ENCODE data around the gene MACO1.

MACO1 gene

DNA sequence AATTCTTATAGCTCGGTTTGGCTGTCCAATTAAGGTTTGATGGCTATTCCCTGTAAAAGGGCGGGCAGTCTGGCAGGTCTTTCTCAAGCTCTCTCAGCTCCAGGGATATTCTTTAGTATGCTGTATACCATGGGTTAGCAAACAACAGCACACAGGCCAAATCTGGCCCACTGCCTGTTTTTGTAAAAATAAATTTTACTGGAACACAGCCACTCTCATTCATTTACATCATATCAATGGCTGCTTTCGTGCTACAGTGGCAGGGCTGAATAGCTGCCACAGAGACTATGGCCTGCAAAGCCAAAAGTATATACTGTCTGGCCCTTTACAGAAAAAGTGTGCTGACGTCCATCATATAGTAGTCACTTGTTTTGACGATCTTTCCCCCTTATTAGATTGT is 32.0 kb downstream of the MACO1 start:
- Mint-ChIP-seq H3K27ac (no peak overlapping the region), H3K9me3 (no peaks in the 10 kb centered on the region), H3K4me1 (peaks cover 13% of the 10 kb centered on the region)

GRCh38 chr1:25467193-25467592 is 36.5 kb downstream of the MACO1 start:
- TF ChIP-seq, protein P1, sequence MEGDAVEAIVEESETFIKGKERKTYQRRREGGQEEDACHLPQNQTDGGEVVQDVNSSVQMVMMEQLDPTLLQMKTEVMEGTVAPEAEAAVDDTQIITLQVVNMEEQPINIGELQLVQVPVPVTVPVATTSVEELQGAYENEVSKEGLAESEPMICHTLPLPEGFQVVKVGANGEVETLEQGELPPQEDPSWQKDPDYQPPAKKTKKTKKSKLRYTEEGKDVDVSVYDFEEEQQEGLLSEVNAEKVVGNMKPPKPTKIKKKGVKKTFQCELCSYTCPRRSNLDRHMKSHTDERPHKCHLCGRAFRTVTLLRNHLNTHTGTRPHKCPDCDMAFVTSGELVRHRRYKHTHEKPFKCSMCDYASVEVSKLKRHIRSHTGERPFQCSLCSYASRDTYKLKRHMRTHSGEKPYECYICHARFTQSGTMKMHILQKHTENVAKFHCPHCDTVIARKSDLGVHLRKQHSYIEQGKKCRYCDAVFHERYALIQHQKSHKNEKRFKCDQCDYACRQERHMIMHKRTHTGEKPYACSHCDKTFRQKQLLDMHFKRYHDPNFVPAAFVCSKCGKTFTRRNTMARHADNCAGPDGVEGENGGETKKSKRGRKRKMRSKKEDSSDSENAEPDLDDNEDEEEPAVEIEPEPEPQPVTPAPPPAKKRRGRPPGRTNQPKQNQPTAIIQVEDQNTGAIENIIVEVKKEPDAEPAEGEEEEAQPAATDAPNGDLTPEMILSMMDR (IDR thresholded peaks at IDR 0.05) = no peak
- Mint-ChIP-seq H3K36me3 (ENCODE audit: low read depth) (peaks cover 65% of the 10 kb centered on the region), H3K4me1 (no peaks in the 10 kb centered on the region), H3K4me3 (no peak overlapping the region), H3K27ac (no peak overlapping the region), H3K9me3 (no peaks in the 10 kb centered on the region), H3K27me3 (ENCODE audit: low read depth, poor library complexity) (peaks cover 5% of the 10 kb centered on the region)
- no peak for DNase-seq

More for the DNA sequence above, 32.0 kb downstream of the MACO1 start:
- peaks cover 75% of the 10 kb centered on the region for H3K36me3 Mint-ChIP-seq (ENCODE audit: low read depth)
- no peak overlapping the region for H3K4me3 Mint-ChIP-seq
- DNase-seq = no peak
- TF ChIP-seq, protein P1 (IDR thresholded peaks at IDR 0.05) = no peak
- no peaks in the 10 kb centered on the region for H3K27me3 Mint-ChIP-seq (ENCODE audit: low read depth, poor library complexity)

DNA sequence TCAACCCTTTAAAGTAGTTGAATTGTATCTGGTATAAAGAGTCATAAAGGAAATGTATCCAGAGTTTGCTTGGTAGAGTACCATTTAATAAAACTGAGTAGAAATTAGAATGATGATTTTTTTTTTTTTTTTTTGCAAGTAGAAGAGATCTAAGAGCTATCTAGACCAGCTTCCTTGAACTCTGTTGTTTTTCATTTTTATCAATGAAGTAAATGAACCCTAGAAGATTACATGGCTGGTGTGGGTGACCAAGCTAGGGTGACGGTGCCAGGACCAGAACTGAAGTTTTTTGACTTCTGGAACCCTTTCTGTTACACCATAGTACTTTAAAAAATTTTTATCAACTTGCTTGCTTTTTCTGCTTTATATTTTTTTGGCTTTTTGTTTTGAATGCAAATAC is 36.9 kb downstream of the MACO1 start:
- H3K9me3 Mint-ChIP-seq = no peaks in the 10 kb centered on the region
- H3K27ac Mint-ChIP-seq = no peak overlapping the region
- TF ChIP-seq, protein P1 (IDR thresholded peaks at IDR 0.05) = no peak
- H3K36me3 Mint-ChIP-seq (ENCODE audit: low read depth) = peaks cover 65% of the 10 kb centered on the region
- DNase-seq = no peak
- no peak overlapping the region for H3K4me3 Mint-ChIP-seq
- H3K27me3 Mint-ChIP-seq (ENCODE audit: low read depth, poor library complexity) = peaks cover 5% of the 10 kb centered on the region
- H3K4me1 Mint-ChIP-seq = no peaks in the 10 kb centered on the region

DNA sequence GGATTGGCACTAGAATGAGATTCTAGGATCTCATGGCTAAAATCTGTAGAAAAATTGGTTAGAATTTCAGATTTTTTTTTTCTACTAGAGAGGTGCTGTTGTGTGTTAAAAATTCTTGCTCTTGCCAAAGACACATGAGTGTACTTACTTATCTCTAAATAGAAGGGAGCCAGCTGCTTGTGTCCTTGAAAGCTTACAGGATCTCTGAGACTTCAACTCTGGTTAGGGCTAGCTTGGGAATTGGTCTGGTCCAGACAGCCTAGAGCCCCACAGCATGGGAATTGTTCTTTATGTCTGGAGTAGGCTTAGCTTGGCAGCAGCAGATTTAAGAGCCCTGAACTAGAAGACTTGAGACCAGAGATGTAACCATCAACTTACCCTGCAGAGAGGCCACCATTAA is 37.3 kb downstream of the MACO1 start:
- Mint-ChIP-seq H3K36me3 (ENCODE audit: low read depth) (peaks cover 63% of the 10 kb centered on the region), H3K4me1 (no peaks in the 10 kb centered on the region), H3K27me3 (ENCODE audit: low read depth, poor library complexity) (peaks cover 5% of the 10 kb centered on the region), H3K27ac (no peak overlapping the region), H3K4me3 (no peak overlapping the region), H3K9me3 (no peaks in the 10 kb centered on the region)
- no peak for DNase-seq
- TF ChIP-seq, protein P1 (IDR thresholded peaks at IDR 0.05) = no peak

GRCh38 chr1:25469177-25469576 is 38.5 kb downstream of the MACO1 start:
- TF ChIP-seq, protein P1 (IDR thresholded peaks at IDR 0.05) = no peak
- H3K9me3 Mint-ChIP-seq = no peaks in the 10 kb centered on the region
- no peak overlapping the region for H3K27ac Mint-ChIP-seq
- peaks cover 52% of the 10 kb centered on the region for H3K36me3 Mint-ChIP-seq (ENCODE audit: low read depth)
- H3K4me1 Mint-ChIP-seq = no peaks in the 10 kb centered on the region
- DNase-seq = no peak
- peaks cover 5% of the 10 kb centered on the region for H3K27me3 Mint-ChIP-seq (ENCODE audit: low read depth, poor library complexity)
- H3K4me3 Mint-ChIP-seq = no peak overlapping the region

- no peak overlapping the region for H3K4me3 Mint-ChIP-seq
- TF ChIP-seq, protein P1 (IDR thresholded peaks at IDR 0.05) = no peak
- no peak overlapping the region for H3K27ac Mint-ChIP-seq
Observed at GRCh38 chr1:25472471-25472870, 41.8 kb downstream of the MACO1 start.

More at GRCh38 chr1:25472471-25472870, 41.8 kb downstream of the MACO1 start:
- DNase-seq = no peak
- H3K4me1 Mint-ChIP-seq = peaks cover 4% of the 10 kb centered on the region
- H3K27me3 Mint-ChIP-seq (ENCODE audit: low read depth, poor library complexity) = peaks cover 5% of the 10 kb centered on the region
- no peaks in the 10 kb centered on the region for H3K9me3 Mint-ChIP-seq
- peaks cover 27% of the 10 kb centered on the region for H3K36me3 Mint-ChIP-seq (ENCODE audit: low read depth)

Data from nephron progenitor cell (in vitro differentiated cells).